Measurements from ENCODE around the gene CCDC178.
"Not testable (repeated sequence)": the region's sequence is repeated elsewhere in the genome, so short reads cannot be mapped to it uniquely, and the experiment has no call there.

Gene CCDC178

GRCh38 chr18:33355756-33356155 is 84.8 kb downstream of the CCDC178 start:
- Histone ChIP-seq H3K4me3 (ENCODE audit: low read depth, low read length) (no peak overlapping the region), H3K18ac (ENCODE audit: low read length) (no peak overlapping the region), H3K36me3 (ENCODE audit: control insufficient read depth in 1 of 2, insufficient read depth in 2 of 2, low read length in 2 of 2) (no peaks in the 10 kb centered on the region), H3K79me1 (ENCODE audit: low read length) (no peaks in the 10 kb centered on the region), H3K4me1 (ENCODE audit: control insufficient read depth in 1 of 2, insufficient read depth in 2 of 2, low read length in 2 of 2) (no peaks in the 10 kb centered on the region), H4K12ac (ENCODE audit: low read depth, low read length) (no peak overlapping the region), H4K8ac (ENCODE audit: low read depth, low read length) (no peak overlapping the region), H3K27me3 (ENCODE audit: insufficient read depth, low read length) (no peaks in the 10 kb centered on the region), H3K9me3 (ENCODE audit: insufficient read depth, low read depth, low read length) (no peaks in the 10 kb centered on the region), H2BK12ac (ENCODE audit: low read length) (no peak overlapping the region), H2AFZ (ENCODE audit: insufficient read depth, low read length, poor library complexity) (no peak overlapping the region), H3K9ac (ENCODE audit: low read length) (no peak overlapping the region), H4K91ac (ENCODE audit: low read depth, low read length) (no peak overlapping the region), H2BK120ac (ENCODE audit: insufficient read depth, low read length, poor library complexity) (no peak overlapping the region), H3K23ac (ENCODE audit: low read length) (no peak overlapping the region), H3K79me2 (ENCODE audit: control insufficient read depth, insufficient read depth, low read length, poor library complexity) (no peaks in the 10 kb centered on the region), H2BK5ac (ENCODE audit: low read depth, low read length, poor library complexity) (no peak overlapping the region), H3K14ac (ENCODE audit: low read length) (no peak overlapping the region), H3K4me2 (ENCODE audit: low read length) (no peak overlapping the region), H2AK5ac (ENCODE audit: low read length) (no peak overlapping the region), H3K27ac (ENCODE audit: low read depth, low read length) (peak overlapping the region; percentile 70), H3K4ac (ENCODE audit: low read depth, low read length) (no peak overlapping the region)
- WGBS (ENCODE audit: extremely low coverage, insufficient coverage, insufficient read length) = no CpG with 5 or more reads among the region's 1 CpG
- peak in 1 of 2 donors; percentile 9 for DNase-seq

- Histone ChIP-seq H3K79me1 (ENCODE audit: low read length) (no peaks in the 10 kb centered on the region), H2BK120ac (ENCODE audit: insufficient read depth, low read length, poor library complexity) (no peak overlapping the region), H3K18ac (ENCODE audit: low read length) (no peak overlapping the region), H3K4ac (ENCODE audit: low read depth, low read length) (no peak overlapping the region), H3K27me3 (ENCODE audit: insufficient read depth, low read length) (no peaks in the 10 kb centered on the region), H2AK5ac (ENCODE audit: low read length) (no peak overlapping the region), H2AFZ (ENCODE audit: insufficient read depth, low read length, poor library complexity) (no peak overlapping the region), H3K36me3 (ENCODE audit: control insufficient read depth in 1 of 2, insufficient read depth in 2 of 2, low read length in 2 of 2) (no peaks in the 10 kb centered on the region), H3K9ac (ENCODE audit: low read length) (no peak overlapping the region), H3K79me2 (ENCODE audit: control insufficient read depth, insufficient read depth, low read length, poor library complexity) (no peaks in the 10 kb centered on the region), H3K9me3 (ENCODE audit: insufficient read depth, low read depth, low read length) (no peaks in the 10 kb centered on the region), H3K4me2 (ENCODE audit: low read length) (peak overlapping the region; percentile 4), H4K12ac (ENCODE audit: low read depth, low read length) (no peak overlapping the region), H3K27ac (ENCODE audit: low read depth, low read length) (peak overlapping the region; percentile 70), H2BK5ac (ENCODE audit: low read depth, low read length, poor library complexity) (no peak overlapping the region), H3K4me1 (ENCODE audit: control insufficient read depth in 1 of 2, insufficient read depth in 2 of 2, low read length in 2 of 2) (no peaks in the 10 kb centered on the region), H2BK12ac (ENCODE audit: low read length) (no peak overlapping the region), H4K8ac (ENCODE audit: low read depth, low read length) (no peak overlapping the region), H3K14ac (ENCODE audit: low read length) (no peak overlapping the region), H4K91ac (ENCODE audit: low read depth, low read length) (no peak overlapping the region), H3K4me3 (ENCODE audit: low read depth, low read length) (no peak overlapping the region), H3K23ac (ENCODE audit: low read length) (no peak overlapping the region)
- no CpG with 5 or more reads among the region's 1 CpG for WGBS (ENCODE audit: extremely low coverage, insufficient coverage, insufficient read length)
- DNase-seq = no peak
Measured at GRCh38 chr18:33355263-33355662, 85.3 kb downstream of the CCDC178 start.

DNA sequence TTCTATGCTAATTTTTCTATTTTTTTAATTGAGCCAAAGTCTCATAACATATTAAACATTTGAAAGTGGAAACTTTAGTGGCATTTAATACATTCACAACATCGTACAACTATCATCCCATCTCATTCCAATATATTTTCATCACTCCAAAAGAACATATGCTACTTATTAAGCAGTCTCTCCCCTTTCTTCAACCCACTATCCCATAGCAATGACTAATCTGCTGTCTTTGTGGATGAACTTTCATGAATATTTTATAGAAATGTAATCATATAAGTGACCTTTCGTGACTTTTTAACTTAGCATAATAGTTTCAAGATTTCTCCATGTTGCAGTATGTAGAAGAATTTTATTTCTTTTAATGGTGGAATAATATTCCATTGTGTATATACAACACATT is 90.3 kb downstream of the CCDC178 start:
- Histone ChIP-seq H4K12ac (ENCODE audit: low read depth, low read length) (no peak overlapping the region), H3K4me2 (ENCODE audit: low read length) (no peak overlapping the region), H3K27ac (ENCODE audit: low read depth, low read length) (no peak overlapping the region), H2BK12ac (ENCODE audit: low read length) (no peak overlapping the region), H3K4me3 (ENCODE audit: low read depth, low read length) (no peak overlapping the region), H3K4ac (ENCODE audit: low read depth, low read length) (no peak overlapping the region), H3K79me2 (ENCODE audit: control insufficient read depth, insufficient read depth, low read length, poor library complexity) (no peaks in the 10 kb centered on the region), H2AK5ac (ENCODE audit: low read length) (no peak overlapping the region), H3K9ac (ENCODE audit: low read length) (no peak overlapping the region), H2AFZ (ENCODE audit: insufficient read depth, low read length, poor library complexity) (no peak overlapping the region), H3K23ac (ENCODE audit: low read length) (no peak overlapping the region), H3K18ac (ENCODE audit: low read length) (no peak overlapping the region), H3K79me1 (ENCODE audit: low read length) (no peaks in the 10 kb centered on the region), H3K9me3 (ENCODE audit: insufficient read depth, low read depth, low read length) (no peaks in the 10 kb centered on the region), H3K14ac (ENCODE audit: low read length) (no peak overlapping the region), H3K36me3 (ENCODE audit: control insufficient read depth in 1 of 2, insufficient read depth in 2 of 2, low read length in 2 of 2) (no peaks in the 10 kb centered on the region), H2BK120ac (ENCODE audit: insufficient read depth, low read length, poor library complexity) (no peak overlapping the region), H4K8ac (ENCODE audit: low read depth, low read length) (no peak overlapping the region), H3K4me1 (ENCODE audit: control insufficient read depth in 1 of 2, insufficient read depth in 2 of 2, low read length in 2 of 2) (no peaks in the 10 kb centered on the region), H3K27me3 (ENCODE audit: insufficient read depth, low read length) (no peaks in the 10 kb centered on the region), H2BK5ac (ENCODE audit: low read depth, low read length, poor library complexity) (no peak overlapping the region), H4K91ac (ENCODE audit: low read depth, low read length) (no peak overlapping the region)
- DNase-seq = no peak
- 100% methylated on average over 1 of the region's 2 CpGs for WGBS (ENCODE audit: extremely low coverage, insufficient coverage, insufficient read length)

DNA sequence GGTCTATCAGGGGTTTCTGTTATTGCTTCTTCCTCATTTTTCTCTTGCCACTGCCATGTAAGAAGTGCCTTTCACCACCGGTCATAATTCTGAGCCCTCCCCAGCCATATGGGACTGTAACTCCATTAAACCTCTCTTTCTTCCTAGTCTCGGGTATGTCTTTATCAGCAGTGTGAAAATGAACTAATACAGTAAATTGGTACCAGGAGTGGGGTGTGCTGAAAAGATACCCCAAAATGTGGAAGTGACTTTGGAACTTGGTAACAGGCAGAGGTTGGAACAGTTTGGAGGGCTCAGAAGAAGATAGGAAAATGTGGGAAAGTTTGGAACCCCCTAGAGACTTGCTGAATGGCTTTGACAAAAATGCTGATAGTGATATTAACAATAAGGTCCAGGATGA is 100.8 kb downstream of the CCDC178 start:
- H3K23ac ChIP-seq (ENCODE audit: low read length); H2BK5ac ChIP-seq (ENCODE audit: low read depth, low read length, poor library complexity); H3K4me3 ChIP-seq (ENCODE audit: low read depth, low read length); H3K4me1 ChIP-seq (ENCODE audit: control insufficient read depth in 1 of 2, insufficient read depth in 2 of 2, low read length in 2 of 2); H3K14ac ChIP-seq (ENCODE audit: low read length); H3K9ac ChIP-seq (ENCODE audit: low read length); H3K9me3 ChIP-seq (ENCODE audit: insufficient read depth, low read depth, low read length); H3K4me2 ChIP-seq (ENCODE audit: low read length); H3K36me3 ChIP-seq (ENCODE audit: control insufficient read depth in 1 of 2, insufficient read depth in 2 of 2, low read length in 2 of 2); H3K27ac ChIP-seq (ENCODE audit: low read depth, low read length); H3K4ac ChIP-seq (ENCODE audit: low read depth, low read length); DNase-seq; H3K27me3 ChIP-seq (ENCODE audit: insufficient read depth, low read length); H3K18ac ChIP-seq (ENCODE audit: low read length); H2BK120ac ChIP-seq (ENCODE audit: insufficient read depth, low read length, poor library complexity); H3K79me2 ChIP-seq (ENCODE audit: control insufficient read depth, insufficient read depth, low read length, poor library complexity); H4K12ac ChIP-seq (ENCODE audit: low read depth, low read length); H2AK5ac ChIP-seq (ENCODE audit: low read length); H3K79me1 ChIP-seq (ENCODE audit: low read length); H4K8ac ChIP-seq (ENCODE audit: low read depth, low read length); H2AFZ ChIP-seq (ENCODE audit: insufficient read depth, low read length, poor library complexity); H4K91ac ChIP-seq (ENCODE audit: low read depth, low read length); H2BK12ac ChIP-seq (ENCODE audit: low read length): not testable (repeated sequence)
- WGBS (ENCODE audit: extremely low coverage, insufficient coverage, insufficient read length) = no CpG with 5 or more reads among the region's 2 CpGs
